Fibroblast of skin of right biceps (primary cell): Measurements from ENCODE around the gene NDRG4.

Source experiments
- DNase-seq: peaks from one replicate; pipeline ENCODE4 v3.0.0-alpha.2; 2013

The NDRG4 gene

GRCh38 chr16:58510097-58510775 is 10.3 kb downstream of the NDRG4 start:
- DNase-seq: no peak

- DNase-seq: no peak
Observed at GRCh38 chr16:58510776-58511628, 11.1 kb downstream of the NDRG4 start.

GRCh38 chr16:58511933-58512815 is 12.2 kb downstream of the NDRG4 start:
- DNase-seq: peak; percentile 58

- no peak for DNase-seq
Observed at GRCh38 chr16:58513874-58514273, 13.9 kb downstream of the NDRG4 start.

- DNase-seq: peak; percentile 82
Observed at GRCh38 chr16:58515125-58515870, 15.4 kb downstream of the NDRG4 start, which contains the start of gene SETD6. Gene SETD6 (plus strand): TSS chr16:58515517. CDS start chr16:58515538, 21 bp downstream.

- DNase-seq: no peak
Observed at GRCh38 chr16:58515871-58516767, 16.2 kb downstream of the NDRG4 start.

GRCh38 chr16:58516768-58517107 is 16.8 kb downstream of the NDRG4 start:
- DNase-seq: no peak

GRCh38 chr16:58518083-58518979 is 18.4 kb downstream of the NDRG4 start:
- no peak for DNase-seq

- no peak for DNase-seq
Observed at GRCh38 chr16:58518980-58519368, 19.0 kb downstream of the NDRG4 start.

- no peak for DNase-seq
Observed at GRCh38 chr16:58519707-58520106, 19.8 kb downstream of the NDRG4 start.

- peak; percentile 45 for DNase-seq
Observed at GRCh38 chr16:58530179-58530578, 30.2 kb downstream of the NDRG4 start.

- no peak for DNase-seq
Observed at GRCh38 chr16:58532414-58532813, 32.5 kb downstream of the NDRG4 start.

GRCh38 chr16:58533751-58534470 is 34.0 kb downstream of the NDRG4 start:
- no peak for DNase-seq

- DNase-seq: no peak
Observed at GRCh38 chr16:58535100-58535499, 35.2 kb downstream of the NDRG4 start.

- DNase-seq: no peak
Observed at GRCh38 chr16:58536278-58536677, 36.3 kb downstream of the NDRG4 start.

GRCh38 chr16:58537124-58537906 is 37.4 kb downstream of the NDRG4 start:
- DNase-seq: no peak

GRCh38 chr16:58541711-58542110 is 41.8 kb downstream of the NDRG4 start:
- DNase-seq: no peak

- DNase-seq: no peak
Observed at GRCh38 chr16:58542291-58542690, 42.3 kb downstream of the NDRG4 start.

- DNase-seq: no peak
Observed at GRCh38 chr16:58543685-58544084, 43.7 kb downstream of the NDRG4 start.
